Upper lobe of left lung (tissue), 6 donors: ENCODE data around the gene VN1R4. TPM values are rescaled to one million over a fixed set of nuclear protein-coding genes. Genes with fewer than 3 reads are reported as not detected.
"Not testable (repeated sequence)": the region's sequence is repeated elsewhere in the genome, so short reads cannot be mapped to it uniquely, and the experiment has no call there.

ENCODE experiments used
- ATAC-seq, 2 donors: fragments of 200-7000 bp; cut with Tn5 transposase; one replicate each; pipeline ENCODE4 v1.9.1; 2022; ENCODE audit warnings: mild to moderate bottlenecking in 2 of 2, moderate library complexity in 2 of 2; ENCODE audit not compliant: low FRiP score in 2 of 2
- DNase-seq, 2 donors: peaks; one replicate each; pipeline ENCODE4 v3.0.0-alpha.2; 2019 to 2020
- H3K27ac ChIP-seq, 4 donors: fragments of 200-600 bp; sonication (generic); one replicate each; pipeline ENCODE4 v1.5.1; 2016 to 2019
- H3K27me3 ChIP-seq, 4 donors: fragments of 200-600 bp; sonication (generic); one replicate each; pipeline ENCODE4 v1.5.1; 2017 to 2019
- H3K36me3 ChIP-seq, 4 donors: fragments of 200-600 bp; sonication (generic); one replicate each; pipeline ENCODE4 v1.5.1; 2016 to 2019
- H3K4me1 ChIP-seq, 4 donors: fragments of 200-600 bp; sonication (generic); one replicate each; pipeline ENCODE4 v1.5.1; 2018 to 2019
- H3K4me3 ChIP-seq, 4 donors: fragments of 200-600 bp; sonication (generic); one replicate each; pipeline ENCODE4 v1.5.1; 2017 to 2019; ENCODE audit warnings: mild to moderate bottlenecking in 2 of 4, moderate library complexity in 1 of 4
- H3K9me3 ChIP-seq, 4 donors: fragments of 200-600 bp; sonication (generic); one replicate each; pipeline ENCODE4 v1.5.1; 2018 to 2019
- EP300 ChIP-seq, 4 donors: sonication (generic); formaldehyde crosslinking; IDR thresholded peaks; one replicate each; pipeline ENCODE4 v1.5.1; 2017; ENCODE audit warnings: antibody characterized with exemption in 4 of 4, control low read depth in 2 of 4
- POLR2A ChIP-seq, 4 donors: fragments of 450-650 bp; IDR thresholded peaks; one replicate each; pipeline ENCODE4 v1.5.1; 2016 to 2017; ENCODE audit warnings: antibody characterized with exemption in 4 of 4, mild to moderate bottlenecking in 2 of 4
- POLR2AphosphoS5 ChIP-seq, 2 donors: sonication (generic); formaldehyde crosslinking; IDR thresholded peaks; one replicate each; pipeline ENCODE4 v1.5.1; 2017; ENCODE audit warnings: antibody characterized with exemption in 2 of 2
- WGBS, 2 donors: methylation state at CpG; one replicate each; pipeline ENCODE4 v1.1.5; 2017 to 2018; 5-methylcytosine and 5-hydroxymethylcytosine counted together
- total RNA-seq, 6 donors: library from RNA; depleted of rRNA in 4 of 6; stranded (reverse); fragments of >200 nt in 4 of 6; gene quantifications; one replicate each; pipeline versions ENCODE4 v1.1.0 to v1.2.1, GENCODE V29; 2016 to 2021
- TF ChIP-seq, protein P1 (sequence below), 6 experiments: fragments of 450-650 bp in 4 of 6; fragments of 200-600 bp in 2 of 6; sonication (generic) in 2 of 6; IDR thresholded peaks; one replicate each; pipeline ENCODE4 v1.5.1; 2016 to 2019; ENCODE audit warnings: antibody characterized with exemption in 6 of 6
- donor health status: DM: no; HTN: no; CAD: no; lungs with moderate emphysema.
- donor health status: DM: no; HTN: yes; CAD: no; lungs with severe emphysema.

The VN1R4 gene, protein sequence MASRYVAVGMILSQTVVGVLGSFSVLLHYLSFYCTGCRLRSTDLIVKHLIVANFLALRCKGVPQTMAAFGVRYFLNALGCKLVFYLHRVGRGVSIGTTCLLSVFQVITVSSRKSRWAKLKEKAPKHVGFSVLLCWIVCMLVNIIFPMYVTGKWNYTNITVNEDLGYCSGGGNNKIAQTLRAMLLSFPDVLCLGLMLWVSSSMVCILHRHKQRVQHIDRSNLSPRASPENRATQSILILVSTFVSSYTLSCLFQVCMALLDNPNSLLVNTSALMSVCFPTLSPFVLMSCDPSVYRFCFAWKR
- not detected for total RNA-seq

DNA sequence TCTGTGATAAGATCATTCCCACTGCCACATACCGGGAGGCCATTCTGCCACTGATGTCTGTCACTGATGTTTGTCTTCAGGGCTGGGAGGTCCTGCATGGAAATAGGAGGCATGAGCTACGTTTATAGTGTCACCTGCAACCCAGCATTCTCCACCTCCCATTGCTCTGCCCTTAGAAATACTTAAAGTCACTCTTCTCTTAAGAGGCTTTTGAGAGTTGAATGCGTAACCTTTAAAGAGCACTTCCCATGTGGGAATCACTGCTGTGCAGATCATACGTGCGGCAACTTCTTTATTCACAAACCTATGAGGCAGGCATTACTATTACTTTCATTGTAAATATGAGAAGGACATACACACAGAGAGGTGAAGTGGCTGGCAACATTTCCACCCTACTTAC is at the start of gene VN1R4:
Gene VN1R4 (minus strand): TSS at position 101 of the 400 bp plus-strand sequence. CDS start 58 bp downstream, at position 43.
- not testable (repeated sequence) for H3K4me3 ChIP-seq, ATAC-seq, DNase-seq, H3K27me3 ChIP-seq, H3K36me3 ChIP-seq, H3K27ac ChIP-seq, H3K9me3 ChIP-seq, H3K4me1 ChIP-seq
- 57 to 63% methylated on average over 3 to 5 of the region's 5 CpGs for WGBS, 2 donors

DNA sequence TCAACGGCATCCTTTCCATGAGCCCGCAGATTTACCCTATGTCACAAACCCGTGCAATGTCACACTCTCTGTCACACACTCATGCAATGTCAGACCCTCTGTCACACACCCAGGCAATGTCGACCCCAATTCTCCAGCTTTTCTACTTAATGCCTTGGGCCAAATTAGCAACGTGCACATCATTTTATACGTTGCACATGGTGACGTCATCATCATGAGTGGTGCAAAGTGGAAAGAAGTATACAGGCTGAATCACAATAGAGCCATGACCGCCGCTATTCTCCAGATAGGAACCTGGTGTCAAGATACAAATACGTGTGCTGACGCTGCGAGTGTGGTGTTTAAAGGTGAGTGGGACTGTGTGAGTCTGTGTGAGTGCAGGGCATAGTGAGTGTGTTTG is 44.4 kb upstream of the VN1R4 start:
- no peaks in the 10 kb centered on the region for H3K36me3 ChIP-seq
- TF ChIP-seq POLR2AphosphoS5 (IDR thresholded peaks at IDR 0.05) (no peak), EP300 (IDR thresholded peaks at IDR 0.05) (no peak), POLR2A (IDR thresholded peaks at IDR 0.05) (no peak)
- TF ChIP-seq, protein P1, sequence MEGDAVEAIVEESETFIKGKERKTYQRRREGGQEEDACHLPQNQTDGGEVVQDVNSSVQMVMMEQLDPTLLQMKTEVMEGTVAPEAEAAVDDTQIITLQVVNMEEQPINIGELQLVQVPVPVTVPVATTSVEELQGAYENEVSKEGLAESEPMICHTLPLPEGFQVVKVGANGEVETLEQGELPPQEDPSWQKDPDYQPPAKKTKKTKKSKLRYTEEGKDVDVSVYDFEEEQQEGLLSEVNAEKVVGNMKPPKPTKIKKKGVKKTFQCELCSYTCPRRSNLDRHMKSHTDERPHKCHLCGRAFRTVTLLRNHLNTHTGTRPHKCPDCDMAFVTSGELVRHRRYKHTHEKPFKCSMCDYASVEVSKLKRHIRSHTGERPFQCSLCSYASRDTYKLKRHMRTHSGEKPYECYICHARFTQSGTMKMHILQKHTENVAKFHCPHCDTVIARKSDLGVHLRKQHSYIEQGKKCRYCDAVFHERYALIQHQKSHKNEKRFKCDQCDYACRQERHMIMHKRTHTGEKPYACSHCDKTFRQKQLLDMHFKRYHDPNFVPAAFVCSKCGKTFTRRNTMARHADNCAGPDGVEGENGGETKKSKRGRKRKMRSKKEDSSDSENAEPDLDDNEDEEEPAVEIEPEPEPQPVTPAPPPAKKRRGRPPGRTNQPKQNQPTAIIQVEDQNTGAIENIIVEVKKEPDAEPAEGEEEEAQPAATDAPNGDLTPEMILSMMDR (IDR thresholded peaks at IDR 0.05): no peak
- H3K4me3 ChIP-seq: no peak overlapping the region
- no peak for DNase-seq
- H3K9me3 ChIP-seq: peaks cover 0 to 11% (median 5%) of the 10 kb centered on the region in 4 donors
- no peaks in the 10 kb centered on the region for H3K27me3 ChIP-seq
- no peak for ATAC-seq
- no peak overlapping the region for H3K27ac ChIP-seq
- H3K4me1 ChIP-seq: peaks cover 0 to 8% (median 1%) of the 10 kb centered on the region in 4 donors
- 72 to 76% methylated on average over 12 of the region's 12 CpGs for WGBS, 2 donors

DNA sequence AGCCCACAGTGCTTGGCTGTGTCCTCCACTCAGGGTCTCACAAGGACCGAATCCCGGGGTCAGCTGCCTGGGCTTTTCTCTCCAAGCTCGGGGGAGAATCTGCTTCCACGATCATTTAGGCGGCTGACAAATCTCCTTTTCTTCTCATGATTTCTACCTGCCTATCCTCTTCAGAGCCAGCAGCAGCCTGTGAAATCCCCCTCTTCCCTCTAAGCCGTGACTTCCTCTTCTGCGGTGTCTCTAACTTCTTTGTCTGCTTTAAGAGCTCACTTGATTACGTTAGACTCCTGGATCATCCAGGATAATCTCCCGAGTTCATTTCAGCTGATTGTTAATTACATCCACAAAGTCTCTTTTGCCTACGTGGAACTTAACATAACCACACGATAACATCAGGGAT is 43.5 kb upstream of the VN1R4 start:
- Histone ChIP-seq H3K27me3 (no peaks in the 10 kb centered on the region), H3K4me3 (no peak overlapping the region), H3K9me3 (peaks cover 0 to 11% (median 5%) of the 10 kb centered on the region in 4 donors), H3K4me1 (peaks cover 0 to 8% (median 1%) of the 10 kb centered on the region in 4 donors), H3K27ac (no peak overlapping the region), H3K36me3 (no peaks in the 10 kb centered on the region)
- DNase-seq (no peak), ATAC-seq (no peak)
- TF ChIP-seq, protein P1 (IDR thresholded peaks at IDR 0.05): no peak
- TF ChIP-seq EP300 (IDR thresholded peaks at IDR 0.05): no peak
- no peak for TF ChIP-seq POLR2AphosphoS5 (IDR thresholded peaks at IDR 0.05)
- TF ChIP-seq POLR2A (IDR thresholded peaks at IDR 0.05): no peak
- 33 to 47% methylated on average over 11 of the region's 11 CpGs for WGBS, 2 donors

DNA sequence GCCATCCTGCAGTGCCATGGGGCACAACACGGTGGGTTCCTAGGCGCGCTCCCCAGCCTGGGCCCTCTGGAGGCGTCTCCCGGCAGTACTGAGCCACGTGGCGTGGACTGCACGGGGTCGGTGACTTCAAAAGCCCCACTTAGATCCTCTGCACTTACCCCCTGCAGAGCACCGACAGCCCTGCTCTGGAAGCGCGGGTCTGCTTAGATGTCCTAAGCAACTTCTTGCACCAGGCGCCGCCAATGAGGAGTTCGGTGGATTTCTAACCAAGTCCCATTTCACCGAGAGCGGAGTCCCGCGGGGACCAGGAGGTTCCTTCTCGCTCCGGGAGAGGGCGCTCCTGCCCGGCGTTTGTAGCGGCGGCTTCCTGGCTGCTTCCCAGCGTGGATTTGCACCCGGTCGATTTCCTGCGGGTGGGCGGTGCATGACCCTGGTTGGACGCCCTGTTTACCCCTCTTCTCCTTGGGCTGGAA is 40.9 kb upstream of the VN1R4 start:
- H3K27me3 ChIP-seq: no peaks in the 10 kb centered on the region
- H3K4me3 ChIP-seq: peak overlapping the region in 1 of 4 donors; percentile 11
- DNase-seq: peak in 1 of 2 donors; percentile 73
- no peak for TF ChIP-seq POLR2A (IDR thresholded peaks at IDR 0.05)
- no peak for TF ChIP-seq EP300 (IDR thresholded peaks at IDR 0.05)
- TF ChIP-seq, protein P1 (IDR thresholded peaks at IDR 0.05): peak in 5 of 6 experiments; percentile 44 to 72 (median 51)
- TF ChIP-seq POLR2AphosphoS5 (IDR thresholded peaks at IDR 0.05): no peak
- H3K36me3 ChIP-seq: no peaks in the 10 kb centered on the region
- 3 to 8% methylated on average over 12 to 30 of the region's 32 CpGs for whole genome bisulfite sequencing, 2 donors
- H3K9me3 ChIP-seq: peaks cover 0 to 11% (median 5%) of the 10 kb centered on the region in 4 donors
- peak in 1 of 2 donors; percentile 51 for ATAC-seq
- H3K4me1 ChIP-seq: peaks cover 0 to 8% (median 1%) of the 10 kb centered on the region in 4 donors
- no peak overlapping the region for H3K27ac ChIP-seq

DNA sequence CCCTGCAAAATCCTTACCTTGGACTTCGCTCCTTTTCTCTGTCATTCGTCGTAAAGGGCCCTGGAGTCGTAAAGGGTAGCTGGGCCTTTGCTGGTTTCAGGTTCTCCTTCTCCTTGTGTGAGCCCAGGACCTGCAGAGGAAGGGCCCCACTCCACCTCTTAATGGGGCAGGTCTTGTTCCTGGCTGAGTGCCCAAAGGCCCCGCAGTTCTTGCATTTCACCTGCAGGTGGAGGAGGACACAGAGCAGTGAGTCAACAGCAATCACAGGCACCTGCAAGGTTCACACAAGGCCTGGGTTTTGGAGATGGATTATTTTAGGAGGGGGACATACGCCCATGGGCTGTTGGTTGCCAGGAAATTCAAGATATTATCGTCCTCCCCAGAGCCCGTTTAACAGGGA is 33.8 kb upstream of the VN1R4 start:
- no CpG with 5 or more reads among the region's 8 CpGs for WGBS, 2 donors
- not testable (repeated sequence) for DNase-seq, H3K27me3 ChIP-seq, H3K4me1 ChIP-seq, H3K9me3 ChIP-seq, H3K36me3 ChIP-seq, H3K4me3 ChIP-seq, ATAC-seq, H3K27ac ChIP-seq
